ENCODE data around the gene CRYGN.

- TF ChIP-seq CTCF (conservative IDR thresholded peaks at IDR 0.05; ENCODE audit: low read depth in 2 of 2): no peak
- TF ChIP-seq, protein P1, sequence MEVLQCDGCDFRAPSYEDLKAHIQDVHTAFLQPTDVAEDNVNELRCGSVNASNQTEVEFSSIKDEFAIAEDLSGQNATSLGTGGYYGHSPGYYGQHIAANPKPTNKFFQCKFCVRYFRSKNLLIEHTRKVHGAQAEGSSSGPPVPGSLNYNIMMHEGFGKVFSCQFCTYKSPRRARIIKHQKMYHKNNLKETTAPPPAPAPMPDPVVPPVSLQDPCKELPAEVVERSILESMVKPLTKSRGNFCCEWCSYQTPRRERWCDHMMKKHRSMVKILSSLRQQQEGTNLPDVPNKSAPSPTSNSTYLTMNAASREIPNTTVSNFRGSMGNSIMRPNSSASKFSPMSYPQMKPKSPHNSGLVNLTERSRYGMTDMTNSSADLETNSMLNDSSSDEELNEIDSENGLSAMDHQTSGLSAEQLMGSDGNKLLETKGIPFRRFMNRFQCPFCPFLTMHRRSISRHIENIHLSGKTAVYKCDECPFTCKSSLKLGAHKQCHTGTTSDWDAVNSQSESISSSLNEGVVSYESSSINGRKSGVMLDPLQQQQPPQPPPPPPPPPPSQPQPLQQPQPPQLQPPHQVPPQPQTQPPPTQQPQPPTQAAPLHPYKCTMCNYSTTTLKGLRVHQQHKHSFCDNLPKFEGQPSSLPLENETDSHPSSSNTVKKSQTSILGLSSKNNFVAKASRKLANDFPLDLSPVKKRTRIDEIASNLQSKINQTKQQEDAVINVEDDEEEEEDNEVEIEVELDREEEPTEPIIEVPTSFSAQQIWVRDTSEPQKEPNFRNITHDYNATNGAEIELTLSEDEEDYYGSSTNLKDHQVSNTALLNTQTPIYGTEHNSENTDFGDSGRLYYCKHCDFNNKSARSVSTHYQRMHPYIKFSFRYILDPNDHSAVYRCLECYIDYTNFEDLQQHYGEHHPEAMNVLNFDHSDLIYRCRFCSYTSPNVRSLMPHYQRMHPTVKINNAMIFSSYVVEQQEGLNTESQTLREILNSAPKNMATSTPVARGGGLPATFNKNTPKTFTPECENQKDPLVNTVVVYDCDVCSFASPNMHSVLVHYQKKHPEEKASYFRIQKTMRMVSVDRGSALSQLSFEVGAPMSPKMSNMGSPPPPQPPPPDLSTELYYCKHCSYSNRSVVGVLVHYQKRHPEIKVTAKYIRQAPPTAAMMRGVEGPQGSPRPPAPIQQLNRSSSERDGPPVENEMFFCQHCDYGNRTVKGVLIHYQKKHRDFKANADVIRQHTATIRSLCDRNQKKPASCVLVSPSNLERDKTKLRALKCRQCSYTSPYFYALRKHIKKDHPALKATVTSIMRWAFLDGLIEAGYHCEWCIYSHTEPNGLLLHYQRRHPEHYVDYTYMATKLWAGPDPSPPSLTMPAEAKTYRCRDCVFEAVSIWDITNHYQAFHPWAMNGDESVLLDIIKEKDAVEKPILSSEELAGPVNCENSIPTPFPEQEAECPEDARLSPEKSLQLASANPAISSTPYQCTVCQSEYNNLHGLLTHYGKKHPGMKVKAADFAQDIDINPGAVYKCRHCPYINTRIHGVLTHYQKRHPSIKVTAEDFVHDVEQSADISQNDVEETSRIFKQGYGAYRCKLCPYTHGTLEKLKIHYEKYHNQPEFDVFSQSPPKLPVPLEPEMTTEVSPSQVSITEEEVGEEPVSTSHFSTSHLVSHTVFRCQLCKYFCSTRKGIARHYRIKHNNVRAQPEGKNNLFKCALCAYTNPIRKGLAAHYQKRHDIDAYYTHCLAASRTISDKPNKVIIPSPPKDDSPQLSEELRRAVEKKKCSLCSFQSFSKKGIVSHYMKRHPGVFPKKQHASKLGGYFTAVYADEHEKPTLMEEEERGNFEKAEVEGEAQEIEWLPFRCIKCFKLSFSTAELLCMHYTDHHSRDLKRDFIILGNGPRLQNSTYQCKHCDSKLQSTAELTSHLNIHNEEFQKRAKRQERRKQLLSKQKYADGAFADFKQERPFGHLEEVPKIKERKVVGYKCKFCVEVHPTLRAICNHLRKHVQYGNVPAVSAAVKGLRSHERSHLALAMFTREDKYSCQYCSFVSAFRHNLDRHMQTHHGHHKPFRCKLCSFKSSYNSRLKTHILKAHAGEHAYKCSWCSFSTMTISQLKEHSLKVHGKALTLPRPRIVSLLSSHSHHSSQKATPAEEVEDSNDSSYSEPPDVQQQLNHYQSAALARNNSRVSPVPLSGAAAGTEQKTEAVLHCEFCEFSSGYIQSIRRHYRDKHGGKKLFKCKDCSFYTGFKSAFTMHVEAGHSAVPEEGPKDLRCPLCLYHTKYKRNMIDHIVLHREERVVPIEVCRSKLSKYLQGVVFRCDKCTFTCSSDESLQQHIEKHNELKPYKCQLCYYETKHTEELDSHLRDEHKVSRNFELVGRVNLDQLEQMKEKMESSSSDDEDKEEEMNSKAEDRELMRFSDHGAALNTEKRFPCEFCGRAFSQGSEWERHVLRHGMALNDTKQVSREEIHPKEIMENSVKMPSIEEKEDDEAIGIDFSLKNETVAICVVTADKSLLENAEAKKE (CRISPR knock-in tag; IDR thresholded peaks at IDR 0.05): no peak
- TF ChIP-seq POLR2AphosphoS5 (IDR thresholded peaks at IDR 0.05; ENCODE audit: low read depth): no peak
- no peak for TF ChIP-seq STAT1 (IDR thresholded peaks at IDR 0.05; ENCODE audit: unreplicated experiment)
Observed at GRCh38 chr7:151451156-151451555, 11.2 kb upstream of the CRYGN start.

Measured in GM23338 (cell line).